NCI-H460 (cell line): ENCODE data around the gene UCP3. TPM values are rescaled to one million over a fixed set of nuclear protein-coding genes. Genes with fewer than 3 reads are reported as not detected.
"Not testable (repeated sequence)": the region's sequence is repeated elsewhere in the genome, so short reads cannot be mapped to it uniquely, and the experiment has no call there.

Experiments used
- DNase-seq: peaks from one replicate; pipeline ENCODE4 v3.0.0-alpha.2; 2016; ENCODE audit warnings: low read depth; ENCODE audit errors: extremely low read depth
- total RNA-seq: library from RNA; depleted of rRNA; stranded (reverse); fragments of >200 nt; shearing (Covaris generic); gene quantifications from 2 replicates; pipeline ENCODE4 v1.2.3, GENCODE V29; 2014

UCP3 gene
- total RNA-seq, 1 experiment from 2014 or later, result 0.07 TPM

DNA sequence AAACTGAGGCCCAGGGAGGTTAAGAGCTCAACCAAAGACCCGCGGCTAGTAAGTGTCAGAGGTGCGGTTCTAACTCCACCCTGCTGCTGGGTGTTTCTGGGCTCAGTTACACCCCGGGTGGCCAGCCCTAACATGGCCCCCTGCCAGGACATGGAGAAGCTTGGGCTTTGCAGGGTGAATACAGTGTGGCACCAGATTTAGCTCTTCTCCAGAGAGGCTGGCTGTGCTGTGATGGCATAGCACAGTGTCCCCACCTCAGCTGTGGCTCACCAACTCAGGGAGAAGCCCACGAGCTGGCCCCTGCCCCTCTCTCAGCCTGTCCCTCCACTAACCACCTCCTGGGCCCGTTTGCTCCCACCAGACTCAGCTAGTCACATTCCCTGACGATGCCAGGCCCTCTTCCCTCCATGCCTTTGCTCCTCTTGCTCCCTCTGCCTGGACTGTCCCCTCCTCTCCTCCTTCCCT lies 7.0 kb downstream of the UCP3 start:
- DNase-seq, result no peak

DNA sequence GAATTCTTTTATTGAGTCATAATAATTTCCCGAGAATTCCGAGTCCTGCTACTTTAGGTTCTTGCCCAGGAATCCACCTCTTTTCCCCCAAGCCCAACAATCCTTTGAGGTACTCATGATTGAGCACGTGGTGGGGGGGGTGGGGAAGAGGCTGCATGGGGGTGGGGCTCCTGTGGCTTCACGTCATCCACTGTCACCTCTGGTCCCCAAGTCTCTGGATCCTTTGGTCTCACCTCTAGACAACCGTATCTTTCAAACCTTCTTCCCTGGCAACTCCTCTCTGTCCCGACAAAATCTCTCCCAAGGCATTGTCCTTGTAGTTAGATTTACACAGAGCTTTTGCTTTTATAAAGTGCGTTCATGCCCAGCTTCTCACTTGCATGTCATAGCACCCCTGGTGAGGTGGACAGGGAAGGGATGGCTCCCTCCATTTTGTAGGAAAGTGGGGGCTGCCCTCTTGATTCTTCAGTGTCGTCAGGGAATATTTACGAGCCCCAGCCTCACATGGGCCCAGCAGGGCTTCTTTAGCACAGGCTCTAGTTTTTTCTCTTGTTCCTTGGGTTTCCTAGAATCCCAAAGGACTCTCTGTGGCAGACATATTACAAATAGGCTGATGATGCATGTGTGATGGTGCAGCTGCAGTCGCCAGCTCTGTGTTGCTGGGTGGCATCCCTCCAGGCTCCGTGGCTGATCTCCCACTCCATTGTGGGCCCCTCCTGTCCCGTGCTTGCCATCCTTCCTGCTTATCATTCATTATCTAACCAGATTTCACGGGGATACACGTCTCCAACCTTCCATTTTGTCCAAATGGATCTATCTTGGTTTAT lies 8.4 kb downstream of the UCP3 start:
- DNase-seq, result no peak

- no peak for DNase-seq
Measured at GRCh38 chr11:73999581-74000306, 9.1 kb downstream of the UCP3 start.

DNA sequence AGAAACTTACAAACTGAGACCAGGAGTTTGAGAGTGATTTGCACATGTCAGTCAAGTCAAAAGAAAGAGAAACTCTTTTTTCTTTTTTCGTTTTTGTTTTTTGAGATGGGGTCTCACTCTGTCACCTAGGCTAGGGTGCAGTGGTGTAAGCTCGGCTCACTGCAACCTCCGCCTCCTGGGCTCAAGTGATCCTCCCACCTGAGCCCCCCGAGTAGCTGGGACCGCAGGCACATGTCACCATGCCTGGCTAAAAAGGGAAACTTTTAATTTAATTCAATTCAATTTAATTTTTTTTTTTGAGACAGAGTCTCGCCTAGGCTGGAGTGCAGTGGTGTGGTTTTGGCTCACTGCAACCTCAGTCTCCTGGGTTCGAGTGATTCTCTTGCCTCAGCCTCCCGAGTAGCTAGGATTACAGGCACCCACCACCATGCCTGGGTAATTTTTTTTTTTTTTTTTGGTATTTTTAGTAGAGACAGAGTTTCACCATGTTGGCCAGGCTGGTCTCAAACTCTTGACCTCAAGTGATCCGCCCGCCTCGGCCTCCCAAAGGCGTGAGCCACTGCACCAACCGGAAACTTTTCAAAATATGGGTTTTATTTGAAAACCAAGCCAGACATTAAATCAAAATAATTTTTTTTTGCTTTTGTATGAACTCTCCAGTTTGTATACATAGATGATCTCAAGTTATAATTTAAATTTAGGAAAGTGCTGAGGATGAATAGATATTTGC lies 9.9 kb downstream of the UCP3 start:
- no peak for DNase-seq

DNA sequence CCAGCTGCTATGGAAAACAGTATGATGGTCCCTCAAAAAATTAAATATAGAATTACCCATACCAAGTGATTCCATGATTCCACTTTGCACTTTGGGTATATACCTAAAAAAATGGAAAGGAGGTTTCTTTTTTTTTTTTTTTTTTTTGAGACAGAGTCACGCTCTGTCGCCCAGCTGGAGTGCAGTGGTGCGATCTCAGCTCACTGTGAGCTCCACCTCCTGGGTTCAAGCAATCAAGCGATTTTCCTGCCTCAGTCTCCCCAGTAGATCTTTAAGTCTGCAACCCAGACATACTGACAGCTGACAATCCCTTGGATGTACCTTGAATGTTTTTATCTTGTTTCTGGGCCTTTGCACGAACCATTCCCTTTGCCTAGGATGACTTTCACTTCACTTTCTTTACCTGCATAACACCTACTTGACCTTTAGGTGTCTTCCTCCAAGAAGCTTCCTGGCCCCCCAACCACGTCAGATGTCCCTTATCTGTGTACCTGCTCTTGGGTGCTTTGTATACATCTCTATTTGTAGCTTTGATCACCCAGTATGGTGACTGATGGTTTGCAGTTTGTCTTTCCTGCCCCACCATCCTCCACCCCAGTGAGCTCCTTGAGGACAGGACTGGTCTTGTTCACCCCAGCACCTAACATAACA lies 11.6 kb downstream of the UCP3 start:
- no peak for DNase-seq

- DNase-seq, result no peak
Measured at GRCh38 chr11:73996161-73996747, 12.6 kb downstream of the UCP3 start.

DNA sequence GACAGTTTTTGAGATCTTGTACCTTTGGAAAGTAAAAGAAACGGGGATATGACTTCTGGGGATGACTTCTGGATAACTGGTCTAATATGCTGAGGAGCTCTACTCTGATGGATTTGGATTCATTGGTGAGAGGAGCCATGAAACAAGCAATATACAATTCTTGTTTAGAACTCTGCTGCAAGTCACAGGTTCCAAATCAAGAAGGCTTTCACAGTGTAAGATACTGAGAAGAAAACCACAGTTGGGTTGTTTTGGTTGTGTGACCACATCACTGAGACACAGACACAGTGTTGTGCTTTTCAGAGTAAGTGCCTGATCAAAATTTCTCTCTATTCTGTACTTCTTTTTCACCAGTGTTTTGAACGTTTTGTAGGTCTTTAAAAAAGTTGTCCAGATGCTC lies 13.2 kb downstream of the UCP3 start:
- DNase-seq, result no peak

DNA sequence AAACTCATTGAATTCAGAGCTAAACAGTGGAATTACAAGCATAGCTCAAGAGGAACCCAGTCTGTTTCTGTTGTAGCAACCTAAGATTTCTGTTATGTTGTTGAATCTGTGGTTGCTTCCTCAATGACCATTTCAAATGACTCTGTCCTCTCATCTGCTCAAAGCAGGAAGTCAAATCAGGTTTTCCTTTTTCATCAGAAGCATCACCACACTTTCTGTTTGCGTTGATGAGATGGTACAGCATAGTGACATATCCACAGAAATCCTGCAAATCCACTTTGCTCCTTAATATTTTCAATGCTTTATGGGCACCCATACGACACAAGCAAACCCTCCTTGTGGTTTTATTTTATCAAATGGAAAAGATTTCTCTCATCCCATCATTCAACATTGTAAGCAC lies 13.6 kb downstream of the UCP3 start:
- no peak for DNase-seq

DNA sequence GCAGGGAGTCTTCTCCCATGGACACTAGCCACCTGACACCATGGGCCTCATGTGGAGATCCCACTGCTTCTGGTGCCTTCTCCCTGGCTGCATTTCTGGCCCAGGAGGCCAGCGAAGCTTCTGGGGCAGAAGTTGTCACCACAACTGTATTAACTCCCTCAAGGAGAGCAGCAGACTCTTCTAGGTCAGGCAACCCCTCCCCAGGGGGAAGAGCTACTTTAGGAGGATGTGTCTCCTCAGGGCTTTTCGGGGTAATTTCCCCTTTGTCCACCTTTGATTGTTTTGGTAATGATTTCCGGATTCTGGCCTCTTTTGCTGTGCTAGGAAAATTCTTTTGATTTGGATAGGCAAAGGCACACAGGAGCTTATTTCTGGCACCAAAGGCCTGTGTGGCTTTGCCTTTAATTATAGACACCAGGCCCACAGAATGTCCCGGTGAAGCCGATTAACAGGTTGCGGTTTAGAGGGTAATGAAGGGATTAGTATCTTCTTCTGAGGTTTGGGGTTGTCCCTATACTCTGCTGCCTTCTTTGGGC lies 17.3 kb downstream of the UCP3 start:
- no peak for DNase-seq

GRCh38 chr11:73990730-73991129 lies 18.2 kb downstream of the UCP3 start:
- DNase-seq, result no peak

- DNase-seq, result no peak
Measured at GRCh38 chr11:73989156-73989555, 19.7 kb downstream of the UCP3 start.

GRCh38 chr11:73988227-73988626 lies 20.7 kb downstream of the UCP3 start:
- no peak for DNase-seq

- DNase-seq, result not testable (repeated sequence)
Measured at GRCh38 chr11:73985661-73986060, 23.2 kb downstream of the UCP3 start.

- no peak for DNase-seq
Measured at GRCh38 chr11:73983741-73984538, 24.9 kb downstream of the UCP3 start.

DNA sequence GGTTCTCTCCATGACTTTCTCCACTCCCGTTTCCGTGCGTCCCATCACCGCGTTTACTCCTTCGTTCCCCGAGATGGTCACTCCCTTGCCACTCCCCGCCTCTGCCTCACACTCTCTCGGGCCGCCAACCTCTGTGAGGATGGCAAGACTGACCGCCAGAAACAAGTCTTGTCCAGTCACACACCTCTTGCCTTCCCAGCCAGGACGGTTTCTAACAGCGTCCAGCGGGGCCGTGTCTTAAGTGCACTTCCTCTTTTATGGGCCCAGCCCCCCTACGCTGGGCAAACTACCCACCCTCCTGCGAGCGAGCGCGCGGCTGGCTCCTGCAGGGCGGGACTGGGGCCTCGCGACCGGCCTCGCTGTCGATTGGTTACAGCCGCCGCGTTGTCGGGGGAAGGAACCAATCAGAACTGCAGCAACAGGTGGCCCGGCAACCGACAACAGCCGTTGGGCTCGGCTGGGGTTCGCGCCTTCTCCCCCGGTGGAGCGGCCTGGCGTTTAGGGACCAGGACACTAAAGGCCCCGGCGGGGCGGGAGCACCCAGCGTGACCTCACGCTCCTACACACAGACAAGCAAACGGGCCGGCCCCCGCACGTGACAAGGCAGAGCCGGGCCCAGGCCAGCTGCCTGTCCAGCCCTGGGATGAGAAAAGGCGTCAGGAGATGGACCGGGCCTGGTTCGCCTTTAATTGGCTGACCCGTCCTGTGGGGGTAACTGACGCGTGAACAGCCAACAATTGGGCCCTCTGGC lies 25.7 kb downstream of the UCP3 start:
- DNase-seq, result peak; percentile 78

GRCh38 chr11:73982595-73982989 lies 26.3 kb downstream of the UCP3 start, which contains the start of gene UCP2:
UCP2 (minus strand) TSS chr11:73982843; CDS start chr11:73978378, 4,465 bp downstream.
- peak; percentile 44 for DNase-seq

GRCh38 chr11:73981051-73981805 lies 27.7 kb downstream of the UCP3 start:
- no peak for DNase-seq
